Measurements from ENCODE around the gene MAP4K1.
A peak's percentile ranks its signal among the peaks of the same experiment; 100 is the strongest.

MAP4K1 gene

GRCh38 chr19:38661996-38662395, 44.2 kb upstream of the MAP4K1 start:
- Histone ChIP-seq H3K27ac (ENCODE audit: low read depth, low read length) (no peak overlapping the region), H3K4me3 (ENCODE audit: low read depth in 1 of 5, low read length in 5 of 5) (no peak overlapping the region), H3K36me3 (ENCODE audit: control insufficient read depth in 5 of 5, insufficient read depth in 5 of 5, low read length in 5 of 5) (peaks cover 0 to 5% (median 0%) of the 10 kb centered on the region in 5 donors), H3K9ac (ENCODE audit: low read length in 5 of 5) (peak overlapping the region in 1 of 5 donors; percentile 53), H3K27me3 (ENCODE audit: control insufficient read depth in 5 of 5, insufficient read depth in 4 of 5, low read length in 5 of 5) (no peaks in the 10 kb centered on the region), H3K9me3 (ENCODE audit: control insufficient read depth in 5 of 5, low read length in 5 of 5) (no peaks in the 10 kb centered on the region), H3K4me1 (ENCODE audit: control insufficient read depth in 5 of 5, insufficient read depth in 5 of 5, low read length in 5 of 5) (peaks cover 21 to 96% (median 94%) of the 10 kb centered on the region in 5 donors)

GRCh38 chr19:38661136-38661535, 43.4 kb upstream of the MAP4K1 start:
- Histone ChIP-seq H3K4me1 (ENCODE audit: control insufficient read depth in 5 of 5, insufficient read depth in 5 of 5, low read length in 5 of 5) (peaks cover 18 to 96% (median 94%) of the 10 kb centered on the region in 5 donors), H3K36me3 (ENCODE audit: control insufficient read depth in 5 of 5, insufficient read depth in 5 of 5, low read length in 5 of 5) (peaks cover 0 to 5% (median 0%) of the 10 kb centered on the region in 5 donors), H3K9me3 (ENCODE audit: control insufficient read depth in 5 of 5, low read length in 5 of 5) (no peaks in the 10 kb centered on the region), H3K27ac (ENCODE audit: low read depth, low read length) (peak overlapping the region; percentile 96), H3K27me3 (ENCODE audit: control insufficient read depth in 5 of 5, insufficient read depth in 4 of 5, low read length in 5 of 5) (no peaks in the 10 kb centered on the region), H3K9ac (ENCODE audit: low read length in 5 of 5) (peak overlapping the region in 2 of 5 donors; percentile 28 to 36), H3K4me3 (ENCODE audit: low read depth in 1 of 5, low read length in 5 of 5) (no peak overlapping the region)

- H3K9me3 ChIP-seq (ENCODE audit: control insufficient read depth in 5 of 5, low read length in 5 of 5): no peaks in the 10 kb centered on the region
- no peak overlapping the region for H3K4me3 ChIP-seq (ENCODE audit: low read depth in 1 of 5, low read length in 5 of 5)
- peaks cover 0 to 5% (median 0%) of the 10 kb centered on the region in 5 donors for H3K36me3 ChIP-seq (ENCODE audit: control insufficient read depth in 5 of 5, insufficient read depth in 5 of 5, low read length in 5 of 5)
- H3K9ac ChIP-seq (ENCODE audit: low read length in 5 of 5): peak overlapping the region in 1 of 5 donors; percentile 36
- H3K4me1 ChIP-seq (ENCODE audit: control insufficient read depth in 5 of 5, insufficient read depth in 5 of 5, low read length in 5 of 5): peaks cover 16 to 96% (median 94%) of the 10 kb centered on the region in 5 donors
- peak overlapping the region; percentile 96 for H3K27ac ChIP-seq (ENCODE audit: low read depth, low read length)
- H3K27me3 ChIP-seq (ENCODE audit: control insufficient read depth in 5 of 5, insufficient read depth in 4 of 5, low read length in 5 of 5): no peaks in the 10 kb centered on the region
These were observed 43.0 kb upstream of the MAP4K1 start for GRCh38 chr19:38660724-38661123.

GRCh38 chr19:38658462-38659306, 40.9 kb upstream of the MAP4K1 start:
- Histone ChIP-seq H3K27me3 (ENCODE audit: control insufficient read depth in 5 of 5, insufficient read depth in 4 of 5, low read length in 5 of 5) (no peaks in the 10 kb centered on the region), H3K36me3 (ENCODE audit: control insufficient read depth in 5 of 5, insufficient read depth in 5 of 5, low read length in 5 of 5) (peaks cover 0 to 5% (median 0%) of the 10 kb centered on the region in 5 donors), H3K9ac (ENCODE audit: low read length in 5 of 5) (peak overlapping the region in 4 of 5 donors; percentile 56 to 73 (median 60)), H3K4me3 (ENCODE audit: low read depth in 1 of 5, low read length in 5 of 5) (peak overlapping the region in 2 of 5 donors; percentile 30 to 49), H3K27ac (ENCODE audit: low read depth, low read length) (peak overlapping the region; percentile 96), H3K4me1 (ENCODE audit: control insufficient read depth in 5 of 5, insufficient read depth in 5 of 5, low read length in 5 of 5) (peaks cover 7 to 96% (median 94%) of the 10 kb centered on the region in 5 donors), H3K9me3 (ENCODE audit: control insufficient read depth in 5 of 5, low read length in 5 of 5) (no peaks in the 10 kb centered on the region)

- H3K27ac ChIP-seq (ENCODE audit: low read depth, low read length): peak overlapping the region; percentile 96
- no peaks in the 10 kb centered on the region for H3K9me3 ChIP-seq (ENCODE audit: control insufficient read depth in 5 of 5, low read length in 5 of 5)
- H3K9ac ChIP-seq (ENCODE audit: low read length in 5 of 5): peak overlapping the region in 3 of 5 donors; percentile 56 to 73 (median 62)
- peaks cover 0 to 5% (median 0%) of the 10 kb centered on the region in 5 donors for H3K36me3 ChIP-seq (ENCODE audit: control insufficient read depth in 5 of 5, insufficient read depth in 5 of 5, low read length in 5 of 5)
- H3K4me3 ChIP-seq (ENCODE audit: low read depth in 1 of 5, low read length in 5 of 5): peak overlapping the region in 2 of 5 donors; percentile 4 to 26
- no peaks in the 10 kb centered on the region for H3K27me3 ChIP-seq (ENCODE audit: control insufficient read depth in 5 of 5, insufficient read depth in 4 of 5, low read length in 5 of 5)
- peaks cover 9 to 98% (median 94%) of the 10 kb centered on the region in 5 donors for H3K4me1 ChIP-seq (ENCODE audit: control insufficient read depth in 5 of 5, insufficient read depth in 5 of 5, low read length in 5 of 5)
These were observed 40.0 kb upstream of the MAP4K1 start for GRCh38 chr19:38657633-38658222.

GRCh38 chr19:38656171-38656981, 38.6 kb upstream of the MAP4K1 start:
- Histone ChIP-seq H3K9ac (ENCODE audit: low read length in 5 of 5) (peak overlapping the region in 1 of 5 donors; percentile 21), H3K27ac (ENCODE audit: low read depth, low read length) (peak overlapping the region; percentile 96), H3K36me3 (ENCODE audit: control insufficient read depth in 5 of 5, insufficient read depth in 5 of 5, low read length in 5 of 5) (peaks cover 0 to 5% (median 0%) of the 10 kb centered on the region in 5 donors), H3K27me3 (ENCODE audit: control insufficient read depth in 5 of 5, insufficient read depth in 4 of 5, low read length in 5 of 5) (no peaks in the 10 kb centered on the region), H3K9me3 (ENCODE audit: control insufficient read depth in 5 of 5, low read length in 5 of 5) (no peaks in the 10 kb centered on the region), H3K4me1 (ENCODE audit: control insufficient read depth in 5 of 5, insufficient read depth in 5 of 5, low read length in 5 of 5) (peaks cover 16 to 100% (median 97%) of the 10 kb centered on the region in 5 donors), H3K4me3 (ENCODE audit: low read depth in 1 of 5, low read length in 5 of 5) (peak overlapping the region in 1 of 5 donors; percentile 11)

- peak overlapping the region in 2 of 5 donors; percentile 35 to 48 for H3K9ac ChIP-seq (ENCODE audit: low read length in 5 of 5)
- no peak overlapping the region for H3K4me3 ChIP-seq (ENCODE audit: low read depth in 1 of 5, low read length in 5 of 5)
- no peaks in the 10 kb centered on the region for H3K27me3 ChIP-seq (ENCODE audit: control insufficient read depth in 5 of 5, insufficient read depth in 4 of 5, low read length in 5 of 5)
- no peaks in the 10 kb centered on the region for H3K9me3 ChIP-seq (ENCODE audit: control insufficient read depth in 5 of 5, low read length in 5 of 5)
- H3K4me1 ChIP-seq (ENCODE audit: control insufficient read depth in 5 of 5, insufficient read depth in 5 of 5, low read length in 5 of 5): peaks cover 18 to 100% (median 98%) of the 10 kb centered on the region in 5 donors
- no peaks in the 10 kb centered on the region for H3K36me3 ChIP-seq (ENCODE audit: control insufficient read depth in 5 of 5, insufficient read depth in 5 of 5, low read length in 5 of 5)
- peak overlapping the region; percentile 99 for H3K27ac ChIP-seq (ENCODE audit: low read depth, low read length)
These were observed 37.5 kb upstream of the MAP4K1 start for GRCh38 chr19:38655148-38655824.

- Histone ChIP-seq H3K36me3 (ENCODE audit: control insufficient read depth in 5 of 5, insufficient read depth in 5 of 5, low read length in 5 of 5) (no peaks in the 10 kb centered on the region), H3K4me3 (ENCODE audit: low read depth in 1 of 5, low read length in 5 of 5) (no peak overlapping the region), H3K9me3 (ENCODE audit: control insufficient read depth in 5 of 5, low read length in 5 of 5) (no peaks in the 10 kb centered on the region), H3K9ac (ENCODE audit: low read length in 5 of 5) (peak overlapping the region in 1 of 5 donors; percentile 35), H3K27ac (ENCODE audit: low read depth, low read length) (peak overlapping the region; percentile 99), H3K4me1 (ENCODE audit: control insufficient read depth in 5 of 5, insufficient read depth in 5 of 5, low read length in 5 of 5) (peaks cover 18 to 100% (median 98%) of the 10 kb centered on the region in 5 donors), H3K27me3 (ENCODE audit: control insufficient read depth in 5 of 5, insufficient read depth in 4 of 5, low read length in 5 of 5) (no peaks in the 10 kb centered on the region)
These were observed 36.9 kb upstream of the MAP4K1 start for GRCh38 chr19:38654628-38655055.

GRCh38 chr19:38653028-38653571, 35.3 kb upstream of the MAP4K1 start:
- H3K4me1 ChIP-seq (ENCODE audit: control insufficient read depth in 5 of 5, insufficient read depth in 5 of 5, low read length in 5 of 5): peaks cover 16 to 100% (median 99%) of the 10 kb centered on the region in 5 donors
- peak overlapping the region in 1 of 5 donors; percentile 9 for H3K4me3 ChIP-seq (ENCODE audit: low read depth in 1 of 5, low read length in 5 of 5)
- H3K27ac ChIP-seq (ENCODE audit: low read depth, low read length): peak overlapping the region; percentile 99
- H3K36me3 ChIP-seq (ENCODE audit: control insufficient read depth in 5 of 5, insufficient read depth in 5 of 5, low read length in 5 of 5): no peaks in the 10 kb centered on the region
- H3K9me3 ChIP-seq (ENCODE audit: control insufficient read depth in 5 of 5, low read length in 5 of 5): no peaks in the 10 kb centered on the region
- peak overlapping the region in 4 of 5 donors; percentile 41 to 93 (median 56) for H3K9ac ChIP-seq (ENCODE audit: low read length in 5 of 5)
- no peaks in the 10 kb centered on the region for H3K27me3 ChIP-seq (ENCODE audit: control insufficient read depth in 5 of 5, insufficient read depth in 4 of 5, low read length in 5 of 5)
